OCI-M2 (cell line): ENCODE results near the gene PLAAT2.
"Not testable (repeated sequence)": the region's sequence is repeated elsewhere in the genome, so short reads cannot be mapped to it uniquely, and the experiment has no call there.

Experiments used
- DNase-seq: peaks from one replicate; lab custom pipeline; 2025; ENCODE audit not compliant: unreplicated experiment; lab: John Stamatoyannopoulos, UW

The PLAAT2 gene

GRCh38 chr11:63563201-63564055, at the start of gene PLAAT2:
PLAAT2 (minus strand) TSS chr11:63563379; CDS start chr11:63563324, 55 bp downstream.
- DNase-seq: no peak

GRCh38 chr11:63612181-63612580, 49.0 kb upstream of the PLAAT2 start:
- DNase-seq: no peak

GRCh38 chr11:63611395-63611747, 48.2 kb upstream of the PLAAT2 start:
- DNase-seq: no peak

GRCh38 chr11:63610604-63611394, 47.6 kb upstream of the PLAAT2 start:
- no peak for DNase-seq

- no peak for DNase-seq
Observed at GRCh38 chr11:63609971-63610580, 46.9 kb upstream of the PLAAT2 start.

- DNase-seq: no peak
Observed at GRCh38 chr11:63609536-63609935, 46.4 kb upstream of the PLAAT2 start.

GRCh38 chr11:63608353-63609345, 45.5 kb upstream of the PLAAT2 start:
- no peak for DNase-seq

- DNase-seq: no peak
Observed at GRCh38 chr11:63603180-63603518, 40.0 kb upstream of the PLAAT2 start.

GRCh38 chr11:63602290-63603179, 39.4 kb upstream of the PLAAT2 start:
- not testable (repeated sequence) for DNase-seq

- no peak for DNase-seq
Observed at GRCh38 chr11:63599211-63600122, 36.3 kb upstream of the PLAAT2 start.

- DNase-seq: no peak
Observed at GRCh38 chr11:63598556-63598955, 35.4 kb upstream of the PLAAT2 start.

- DNase-seq: no peak
Observed at GRCh38 chr11:63595296-63595695, 32.1 kb upstream of the PLAAT2 start.

- no peak for DNase-seq
Observed at GRCh38 chr11:63592975-63593395, 29.8 kb upstream of the PLAAT2 start.

- no peak for DNase-seq
Observed at GRCh38 chr11:63590024-63590788, 27.0 kb upstream of the PLAAT2 start.

GRCh38 chr11:63589000-63589399, 25.8 kb upstream of the PLAAT2 start:
- DNase-seq: no peak

- DNase-seq: no peak
Observed at GRCh38 chr11:63586451-63587166, 23.4 kb upstream of the PLAAT2 start.

GRCh38 chr11:63583357-63583677, 20.1 kb upstream of the PLAAT2 start:
- no peak for DNase-seq
